ENCODE measurements around the gene ZDBF2.
A peak's percentile ranks its signal among the peaks of the same experiment; 100 is the strongest.
"Not testable (repeated sequence)": the region's sequence is repeated elsewhere in the genome, so short reads cannot be mapped to it uniquely, and the experiment has no call there.

ZDBF2 gene

DNA sequence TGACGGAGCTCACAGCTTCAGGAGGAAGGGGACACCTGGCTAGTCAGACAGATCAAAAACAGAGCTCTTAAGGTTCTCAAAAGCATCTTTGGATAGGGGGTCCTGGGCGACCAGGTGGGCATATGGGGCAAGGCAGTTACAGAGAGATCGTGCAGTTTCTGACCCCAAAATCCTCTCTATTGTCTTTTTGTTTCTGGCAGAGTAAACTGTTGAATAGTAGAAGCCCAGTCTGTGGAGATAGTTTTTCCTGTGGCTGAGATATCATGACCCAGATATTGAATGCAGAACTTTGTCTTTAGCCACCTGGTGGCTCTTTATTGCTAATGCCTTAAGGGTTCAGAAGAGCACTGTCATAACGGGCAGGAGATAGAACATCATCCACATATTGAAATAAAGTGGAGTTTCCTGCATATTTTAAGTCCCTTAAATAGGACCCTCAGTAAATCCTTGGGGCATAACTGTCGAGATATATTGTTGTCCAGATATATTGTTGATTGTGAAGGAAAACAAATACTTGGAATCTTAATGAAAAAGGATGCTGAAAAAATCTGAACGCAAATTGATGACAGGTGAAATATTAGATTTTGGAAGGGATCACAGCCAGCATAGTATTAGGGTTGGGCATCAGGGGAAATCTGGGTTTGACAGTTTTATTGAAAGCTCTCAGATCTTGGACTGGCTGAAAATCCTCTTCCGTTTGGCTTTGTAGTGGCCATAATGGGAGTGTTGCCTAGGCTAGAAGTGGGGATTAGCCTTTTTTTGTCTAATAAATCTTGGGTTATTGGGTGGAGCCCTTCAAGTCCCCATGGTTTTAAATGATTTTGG is 14.1 kb upstream of the ZDBF2 start:
- no peak for DNase-seq

DNA sequence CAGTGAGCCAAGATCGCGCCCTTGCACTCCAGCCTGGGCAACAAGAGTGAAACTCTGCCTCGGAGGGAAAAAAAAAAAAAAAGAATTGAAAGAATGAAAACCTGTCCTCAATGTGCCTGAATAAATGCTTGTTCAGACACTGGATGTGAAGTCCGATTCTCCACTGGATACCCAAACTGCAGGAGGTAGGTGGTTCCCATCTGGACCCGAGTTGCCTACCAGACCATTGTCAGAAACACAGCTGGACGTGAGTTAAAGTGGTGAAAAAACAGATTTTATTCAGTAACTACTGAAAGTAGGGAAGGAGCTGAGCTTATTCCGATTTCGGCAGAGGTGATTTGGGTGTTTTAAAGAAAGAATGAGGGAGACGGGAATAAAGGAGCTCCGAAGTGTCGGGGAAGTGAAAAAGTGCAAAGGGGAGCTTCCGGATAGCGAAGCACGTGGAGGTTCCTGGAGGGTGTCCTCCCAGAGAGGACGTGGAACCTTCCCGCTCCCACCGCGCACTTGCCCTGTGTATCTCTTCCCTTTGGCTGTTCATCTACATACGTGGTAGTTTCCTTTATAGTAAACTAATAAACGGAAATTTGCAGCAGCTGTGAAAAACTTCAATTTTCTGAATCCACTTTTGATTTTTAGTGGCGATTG is 10.4 kb upstream of the ZDBF2 start:
- DNase-seq = no peak

DNA sequence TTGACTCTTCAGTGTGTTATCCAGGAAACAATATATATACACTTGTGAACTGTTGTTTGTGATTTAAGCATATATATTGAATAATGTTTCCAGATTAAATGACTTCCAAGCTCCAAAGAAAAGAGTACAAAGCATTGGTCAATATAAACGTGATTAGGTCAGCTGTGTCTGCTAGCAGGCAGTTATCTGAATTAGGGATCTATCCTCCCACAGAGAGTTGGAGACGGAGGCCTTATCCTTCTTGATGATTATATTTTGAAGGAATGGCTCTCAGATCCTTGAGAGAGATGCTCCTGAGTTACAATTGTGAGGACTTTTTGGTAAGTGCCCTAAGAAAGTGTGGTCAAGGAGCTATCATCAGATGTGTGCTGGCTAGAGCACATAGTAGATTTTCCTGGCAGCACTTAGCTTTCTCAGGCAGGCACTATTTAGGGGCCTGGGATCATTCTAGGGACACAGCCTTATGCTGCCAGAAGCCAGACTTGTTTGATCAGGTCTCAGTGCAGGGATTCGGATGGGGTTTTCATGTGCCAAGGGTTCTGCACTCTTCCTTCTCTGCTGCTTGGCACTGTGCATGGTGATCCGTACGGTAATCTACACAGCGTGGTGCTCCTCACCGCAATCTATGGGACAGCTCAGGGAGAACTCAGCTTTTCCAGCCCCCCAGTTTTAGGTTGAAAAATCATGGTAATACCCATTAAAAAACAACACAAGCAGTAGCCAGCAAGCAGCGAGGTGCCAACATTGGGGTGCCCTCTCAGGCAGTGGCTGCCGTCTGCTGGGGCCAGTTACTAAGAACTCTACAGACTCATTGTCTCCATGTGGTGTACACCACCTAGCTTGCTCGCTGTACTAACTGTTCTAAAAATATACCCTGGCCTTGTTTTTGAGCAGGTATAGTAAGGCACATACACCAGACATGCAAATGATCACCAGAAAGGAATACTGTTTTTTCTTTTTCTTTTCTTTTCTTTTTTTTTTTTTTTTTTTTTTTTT is 8.0 kb upstream of the ZDBF2 start:
- no peak for DNase-seq

DNA sequence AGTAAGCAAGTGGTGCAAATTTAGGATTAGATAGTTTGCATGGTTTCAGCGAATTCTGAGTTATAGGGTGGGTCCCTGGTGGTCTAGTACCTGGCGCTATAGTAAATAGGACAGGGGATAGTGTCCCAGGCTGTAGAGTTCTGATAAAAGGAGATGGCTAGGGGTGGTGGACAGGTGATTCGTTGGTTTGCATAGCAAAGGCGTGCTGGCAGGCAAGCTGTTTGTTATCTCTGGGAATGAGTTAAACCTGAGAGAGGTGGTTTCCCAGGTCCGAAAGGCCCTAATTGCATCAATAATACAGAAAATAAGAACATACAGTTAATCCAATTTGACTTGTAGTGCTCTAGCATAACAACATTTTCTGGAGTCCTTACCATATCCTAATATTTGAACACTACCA is 6.9 kb upstream of the ZDBF2 start:
- DNase-seq = no peak

DNA sequence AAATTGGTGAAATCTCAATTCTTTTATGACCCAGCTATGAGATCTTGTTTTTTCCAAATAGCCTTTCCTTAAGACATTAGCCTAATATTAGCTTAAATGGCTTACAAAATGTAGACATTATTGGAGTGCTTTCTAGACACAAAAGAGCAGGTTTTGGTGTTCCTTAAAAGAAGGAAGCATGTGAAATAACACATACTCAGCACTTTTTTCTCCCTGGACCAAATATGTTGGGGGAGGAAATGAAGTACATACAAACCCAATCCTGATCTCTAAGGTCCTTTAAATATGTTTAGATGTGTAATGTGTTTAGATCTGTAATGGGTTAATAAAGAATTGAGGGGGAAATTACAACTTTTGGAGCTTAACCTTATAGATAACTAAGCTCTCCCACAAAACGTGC is 3.4 kb upstream of the ZDBF2 start:
- no peak for DNase-seq

DNA sequence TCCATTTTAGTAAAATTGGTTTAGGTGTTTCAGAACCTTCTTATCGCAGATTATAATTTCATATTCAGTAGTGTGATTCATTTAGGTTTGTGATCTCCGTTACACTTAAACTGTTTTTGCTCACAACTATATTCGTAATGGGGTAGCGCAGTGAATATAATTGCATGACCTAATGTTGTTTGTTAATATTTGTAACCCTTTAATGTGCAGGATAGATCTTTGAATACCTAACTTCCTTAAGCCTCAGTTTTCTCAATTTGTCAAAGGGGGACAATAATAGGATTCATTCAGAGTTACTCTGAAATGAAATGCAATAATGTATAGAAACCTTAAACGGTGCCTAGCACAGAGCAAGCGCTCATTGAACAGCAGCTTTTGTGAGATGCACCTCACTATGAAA is 558 bp upstream of the ZDBF2 start:
- DNase-seq = no peak

DNA sequence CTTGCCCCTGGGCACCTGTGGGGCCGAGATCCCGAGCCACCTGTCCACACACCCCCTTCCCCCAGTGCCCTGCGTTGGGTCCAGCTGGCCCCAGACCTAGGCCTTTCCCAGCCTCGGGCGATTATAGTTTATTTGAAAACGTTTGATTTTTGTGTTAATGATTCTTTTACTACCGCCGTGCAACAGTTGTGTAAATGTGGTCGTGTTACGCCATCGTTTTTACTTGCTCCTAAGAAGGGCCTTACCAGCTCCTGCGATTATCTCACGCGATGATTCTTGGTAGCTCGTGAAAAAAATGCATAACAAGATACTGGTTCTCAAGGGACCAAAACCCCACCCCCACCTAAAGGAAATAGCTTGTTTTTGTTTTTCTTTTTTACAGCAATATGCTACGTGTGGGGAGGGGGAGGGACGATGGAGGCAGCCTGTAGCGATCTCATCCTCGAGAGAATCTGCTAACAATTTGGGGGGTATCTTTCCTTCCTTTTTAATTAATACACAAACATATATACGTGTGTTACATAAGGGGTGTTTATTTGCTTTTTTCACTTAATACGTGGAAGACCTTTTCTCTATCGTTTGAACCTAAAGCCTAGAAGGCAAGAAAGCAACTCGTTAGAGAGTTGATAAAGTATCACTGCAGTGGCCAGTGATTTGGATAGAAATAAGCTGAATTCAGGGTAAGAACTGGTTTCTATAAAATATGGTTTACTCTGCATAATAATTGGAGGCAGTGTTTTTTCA is 1.0 kb downstream of the ZDBF2 start:
- DNase-seq = peak; percentile 6

DNA sequence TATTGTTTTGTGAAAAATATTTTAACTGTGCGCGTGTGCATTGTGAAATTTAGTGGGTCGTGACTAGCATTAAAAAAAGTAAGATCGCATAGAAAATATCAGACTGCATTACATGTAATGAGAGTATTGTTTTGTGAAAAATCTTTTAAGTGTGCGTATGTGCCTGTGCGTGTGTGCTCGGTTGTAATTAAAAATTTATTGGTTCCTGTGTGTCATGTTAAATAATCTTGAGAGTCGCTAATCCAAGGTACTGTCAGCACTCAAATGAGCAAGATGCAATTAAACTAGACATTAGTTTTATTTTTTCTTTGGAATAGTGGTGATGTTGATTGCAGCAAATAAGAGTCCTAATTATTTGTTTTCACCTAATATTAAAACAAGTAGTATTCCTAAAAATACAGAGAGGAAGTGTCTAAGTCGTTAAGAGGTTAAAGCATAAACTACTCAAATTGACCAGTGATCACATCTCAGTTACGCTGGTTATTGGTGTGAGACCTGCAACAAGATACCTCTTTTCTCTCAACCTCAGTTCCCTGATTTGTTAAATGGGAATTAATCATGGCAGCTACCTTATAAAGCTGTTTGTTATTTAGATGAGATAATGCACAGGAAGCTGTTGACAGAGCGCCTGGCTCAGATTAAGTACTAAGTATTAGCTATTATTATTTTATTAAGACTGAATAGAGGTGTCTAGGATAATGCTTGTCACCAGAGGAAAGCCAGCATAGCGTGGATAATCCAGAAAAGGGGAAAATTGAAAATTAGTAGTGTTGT is 1.9 kb downstream of the ZDBF2 start:
- DNase-seq = no peak

DNA sequence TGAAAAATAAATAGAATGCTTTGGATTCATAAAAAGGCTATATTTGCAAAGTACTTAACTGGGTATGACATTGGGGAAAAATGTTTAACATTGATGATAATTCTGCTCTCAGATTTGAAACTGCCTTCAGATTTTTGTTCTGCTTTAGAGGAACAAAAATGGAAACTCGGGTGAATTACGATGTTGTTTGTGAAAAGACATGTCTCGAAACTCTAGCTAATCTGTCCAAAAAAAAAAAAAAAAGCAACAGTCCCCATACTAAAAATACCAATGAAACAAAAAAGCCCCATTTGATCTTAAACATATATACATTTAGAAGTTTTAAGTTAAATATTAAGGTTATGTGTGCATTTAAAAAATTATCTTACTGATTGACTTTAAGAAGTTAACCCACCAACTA is 3.0 kb downstream of the ZDBF2 start:
- DNase-seq = no peak

DNA sequence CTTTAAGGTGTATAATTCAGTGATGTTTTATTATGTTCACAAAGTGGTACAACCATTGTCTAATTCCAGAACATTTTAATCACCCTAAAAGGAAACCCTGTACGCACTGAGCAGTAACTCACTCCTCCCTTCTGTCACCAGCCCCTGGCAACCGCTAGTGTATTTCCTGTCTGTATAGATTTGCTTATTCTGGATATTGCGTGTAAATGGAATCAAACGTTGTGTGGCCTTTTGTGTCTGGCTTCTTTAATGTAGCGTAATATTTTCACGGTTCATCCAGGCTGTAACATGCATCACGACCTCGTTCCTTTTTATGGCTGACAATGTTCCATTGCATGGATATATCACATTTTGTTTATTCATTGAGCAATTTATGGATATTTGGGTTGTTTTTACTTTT is 8.3 kb downstream of the ZDBF2 start:
- DNase-seq = no peak

DNA sequence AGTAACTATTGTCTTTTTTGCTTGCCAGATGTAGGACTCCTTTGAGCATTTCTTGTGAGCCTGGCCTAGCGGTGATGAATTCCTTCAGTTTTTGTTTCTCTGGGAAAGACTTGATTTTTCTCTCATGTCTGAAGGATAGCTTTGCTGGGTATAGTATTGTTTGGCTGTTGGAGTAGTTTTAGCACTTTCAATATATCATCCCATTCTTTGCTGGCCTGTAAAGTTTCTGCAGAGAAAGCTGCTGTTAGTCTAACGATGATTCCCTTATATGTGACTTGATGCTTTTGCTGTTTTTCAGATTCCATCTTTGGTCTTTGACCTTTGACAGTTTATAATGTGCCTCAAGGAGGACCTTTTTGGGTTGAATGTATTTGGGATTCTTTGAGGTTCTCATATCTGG is 12.7 kb downstream of the ZDBF2 start:
- DNase-seq = no peak

DNA sequence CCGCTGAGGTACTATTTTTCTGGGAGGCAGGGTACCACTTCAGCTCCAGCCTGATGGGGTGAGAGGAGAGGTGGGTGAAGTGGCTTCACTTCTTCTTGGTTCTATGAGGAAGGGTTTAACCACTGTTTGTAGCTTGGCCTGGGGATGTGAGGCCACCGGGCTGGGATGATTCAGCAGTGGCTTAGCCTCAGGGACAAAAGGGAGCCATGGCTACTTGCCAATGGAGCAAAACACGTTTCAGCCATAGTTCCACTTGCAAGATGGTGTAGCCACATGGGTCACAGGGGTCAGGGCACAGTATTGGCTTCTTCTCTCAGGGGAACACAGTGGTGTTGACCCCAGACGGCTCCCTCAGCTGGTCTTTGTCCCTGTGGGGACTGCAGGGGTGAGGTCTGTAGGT is 14.9 kb downstream of the ZDBF2 start:
- no peak for DNase-seq

DNA sequence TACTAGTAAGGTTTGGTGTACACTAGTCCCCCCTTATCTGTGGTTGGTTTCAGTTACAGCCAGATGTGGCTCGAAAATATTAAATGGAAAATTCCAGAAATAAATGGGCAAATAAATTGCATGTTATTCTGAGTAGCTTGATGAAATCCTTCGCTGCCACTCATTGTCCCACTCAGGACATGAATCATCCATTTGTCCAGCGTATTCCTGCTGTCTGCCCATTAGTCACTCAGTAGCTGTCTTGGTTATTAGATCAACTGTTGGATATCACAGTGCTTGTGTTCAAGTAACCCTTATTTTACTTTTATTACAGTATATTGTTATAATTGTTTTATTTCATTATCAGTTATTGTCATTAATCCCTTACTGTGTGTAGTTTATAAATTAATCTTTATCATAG is 21.7 kb downstream of the ZDBF2 start:
- DNase-seq = no peak

DNA sequence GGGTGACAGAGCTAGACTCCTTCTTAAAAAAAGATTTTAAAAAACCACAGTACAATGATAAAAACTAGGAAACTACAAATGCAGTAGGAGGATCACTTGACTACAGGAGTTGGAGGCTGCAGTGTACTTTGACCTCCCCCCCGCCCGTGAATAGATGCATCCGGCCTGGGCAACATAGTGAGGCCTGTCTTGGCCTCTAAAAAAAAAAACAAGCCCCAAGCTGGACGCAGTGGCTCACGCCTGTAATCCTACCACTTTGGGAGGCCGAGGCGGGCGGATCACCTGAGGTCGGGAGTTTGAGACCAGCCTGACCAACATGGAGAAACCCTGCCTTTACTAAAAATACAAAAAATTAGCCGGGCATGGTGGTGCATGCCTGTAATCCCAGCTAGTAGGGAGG is 25.1 kb downstream of the ZDBF2 start:
- DNase-seq = not testable (repeated sequence)

DNA sequence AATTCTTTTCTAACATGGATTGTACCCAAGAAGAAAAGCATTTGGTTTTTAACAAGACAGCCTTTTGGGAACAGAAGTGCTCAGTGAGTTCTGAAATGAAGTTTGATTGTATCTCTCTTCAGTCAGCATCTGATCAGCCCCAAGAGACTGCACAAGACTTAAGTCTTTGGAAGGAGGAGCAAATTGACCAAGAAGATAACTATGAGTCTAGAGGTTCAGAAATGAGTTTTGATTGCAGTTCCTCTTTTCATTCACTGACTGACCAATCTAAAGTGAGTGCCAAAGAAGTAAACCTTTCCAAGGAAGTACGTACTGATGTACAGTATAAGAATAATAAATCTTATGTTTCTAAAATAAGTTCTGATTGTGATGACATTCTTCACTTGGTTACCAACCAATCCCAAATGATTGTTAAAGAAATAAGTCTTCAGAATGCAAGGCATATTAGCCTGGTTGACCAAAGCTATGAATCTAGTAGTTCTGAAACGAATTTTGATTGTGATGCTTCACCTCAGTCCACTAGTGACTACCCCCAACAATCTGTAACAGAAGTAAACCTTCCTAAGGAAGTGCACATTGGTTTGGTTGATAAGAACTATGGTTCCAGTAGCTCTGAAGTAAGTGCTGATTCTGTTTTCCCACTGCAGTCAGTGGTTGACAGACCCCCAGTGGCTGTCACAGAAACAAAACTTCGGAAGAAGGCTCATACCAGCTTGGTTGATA is 31.2 kb downstream of the ZDBF2 start:
- no peak for DNase-seq

DNA sequence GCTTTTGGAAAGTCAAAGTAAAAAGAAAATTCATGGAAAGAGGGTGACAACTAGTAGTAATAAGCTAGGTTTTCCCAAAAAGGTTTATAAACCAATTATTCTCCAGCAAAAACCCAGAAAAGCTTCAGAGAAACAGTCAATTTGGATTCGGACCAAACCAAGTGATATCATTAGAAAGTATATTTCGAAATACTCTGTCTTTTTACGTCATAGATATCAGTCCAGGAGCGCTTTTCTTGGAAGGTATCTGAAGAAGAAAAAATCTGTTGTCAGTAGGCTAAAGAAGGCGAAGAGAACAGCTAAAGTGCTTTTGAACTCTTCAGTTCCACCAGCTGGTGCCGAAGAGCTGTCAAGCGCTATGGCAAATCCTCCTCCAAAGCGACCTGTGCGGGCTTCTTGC is 36.6 kb downstream of the ZDBF2 start:
- DNase-seq = no peak

DNA sequence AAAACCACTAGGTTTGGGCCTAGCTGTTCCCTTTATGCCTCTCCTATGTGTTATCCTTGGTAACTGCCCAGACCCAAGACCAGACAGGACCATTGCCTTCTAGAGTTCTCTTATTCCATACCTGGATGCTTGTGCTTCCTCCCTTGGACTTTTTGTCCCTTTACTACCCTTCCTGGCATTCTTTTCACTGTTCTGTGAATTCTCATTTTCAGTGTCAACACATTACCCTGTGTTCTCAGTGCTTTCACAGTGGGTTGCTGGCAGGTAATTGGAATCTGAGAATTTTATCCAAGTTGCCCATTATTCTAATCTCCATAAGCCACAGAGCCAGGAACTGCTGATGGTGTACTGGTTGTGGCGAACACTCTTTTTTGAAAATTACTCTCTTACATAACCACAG is 41.7 kb downstream of the ZDBF2 start:
- DNase-seq = no peak

DNA sequence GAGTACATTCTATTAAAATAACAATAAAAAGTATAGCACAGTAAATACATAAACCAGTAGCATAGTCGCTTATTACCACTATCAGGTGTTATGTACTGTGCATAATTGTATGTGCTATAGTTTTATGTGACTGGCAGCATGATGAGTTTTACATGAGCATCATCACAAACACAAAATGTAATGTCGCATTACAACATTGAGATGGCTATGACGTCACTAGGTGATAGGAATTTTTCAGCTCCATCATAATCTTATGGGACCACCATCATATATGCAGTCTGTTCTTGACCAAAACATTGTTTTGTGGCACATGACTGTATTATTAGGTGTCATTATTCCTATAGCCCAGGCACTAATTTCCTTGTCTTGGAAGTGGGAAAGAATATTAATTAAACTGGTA is 48.6 kb downstream of the ZDBF2 start:
- DNase-seq = no peak

DNA sequence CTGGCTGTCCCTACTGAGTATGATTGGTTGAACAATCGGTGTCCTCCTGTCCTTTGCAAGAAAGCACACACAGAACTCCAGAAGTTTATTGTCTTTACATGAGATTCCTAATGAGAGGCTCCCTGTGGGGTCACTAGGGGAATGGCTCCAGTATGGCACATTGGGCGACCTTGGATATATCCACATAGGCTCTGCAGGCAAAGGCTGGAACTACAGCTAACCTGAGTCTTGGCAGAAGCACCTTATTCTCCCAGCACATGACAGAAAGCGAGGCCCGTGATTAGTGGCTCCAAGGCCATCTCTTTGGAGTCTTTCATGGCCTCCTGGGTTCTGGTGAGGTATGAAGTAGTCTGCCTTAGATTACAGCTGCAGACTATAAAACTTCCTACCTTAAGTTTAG is 49.0 kb downstream of the ZDBF2 start:
- DNase-seq = no peak

DNA sequence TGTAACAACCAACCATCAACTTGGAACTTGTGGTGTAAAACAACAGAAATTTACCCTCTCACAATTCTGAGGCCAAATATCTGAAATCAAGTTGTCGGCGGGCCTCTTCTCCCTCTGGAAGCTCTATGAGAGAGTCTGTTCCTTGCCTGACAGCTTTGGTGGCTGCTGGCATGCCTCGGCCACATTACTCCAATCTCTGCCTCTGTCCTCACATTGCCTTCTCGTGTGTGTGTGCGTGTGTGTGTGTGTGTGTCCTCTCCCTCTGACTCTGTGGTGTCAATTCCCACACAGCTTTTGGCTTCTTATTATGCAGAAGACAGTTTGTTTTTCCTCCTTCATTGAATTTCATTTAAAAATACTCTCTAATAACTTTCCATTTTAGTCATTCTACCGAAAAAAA is 50.4 kb downstream of the ZDBF2 start:
- no peak for DNase-seq

DNA sequence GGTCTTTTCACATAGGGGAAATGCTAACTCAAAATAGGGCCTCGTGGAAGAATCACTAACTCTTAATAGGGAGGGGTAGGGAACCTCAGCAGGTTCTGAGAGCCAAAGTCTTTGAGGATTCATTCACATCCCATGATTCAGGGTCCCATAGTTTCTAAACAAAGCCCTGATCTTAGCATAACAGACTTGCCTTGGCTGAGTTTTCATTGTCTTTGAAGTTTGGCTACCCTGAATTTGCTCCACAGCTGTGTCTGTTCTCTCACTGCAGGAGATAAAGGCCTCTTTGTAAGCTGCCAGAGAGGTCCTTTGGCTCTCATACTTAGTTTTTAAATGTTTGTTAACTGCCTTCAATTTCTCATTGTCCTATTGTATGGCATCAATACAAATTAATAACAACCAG is 54.5 kb downstream of the ZDBF2 start:
- DNase-seq = no peak
